Esophagus (tissue), 2 donors: Measurements from ENCODE around the gene ZFHX3. TPM values are rescaled to one million over a fixed set of nuclear protein-coding genes. Genes with fewer than 3 reads are reported as not detected.

Source experiments
- H3K27ac ChIP-seq, 2 donors: one replicate each; pipeline ENCODE4 v1.5.1; 2013; ENCODE audit warnings: low read depth in 2 of 2, mild to moderate bottlenecking in 2 of 2, inconsistent platforms in 1 of 2, low read length in 1 of 2, moderate library complexity in 1 of 2
- H3K27me3 ChIP-seq, 2 donors: one replicate each; pipeline ENCODE4 v1.6.1; 2013; ENCODE audit warnings: low read length in 2 of 2, control low read depth in 1 of 2, mild to moderate bottlenecking in 1 of 2; ENCODE audit not compliant: insufficient read depth in 2 of 2, control insufficient read depth in 1 of 2
- H3K36me3 ChIP-seq, 2 donors: one replicate each; pipeline ENCODE4 v1.6.1; 2013; ENCODE audit warnings: low read length in 1 of 2; ENCODE audit not compliant: control insufficient read depth in 2 of 2, insufficient read depth in 2 of 2
- H3K4me1 ChIP-seq, 2 donors: one replicate each; pipeline ENCODE4 v1.6.1; 2013; ENCODE audit warnings: low read length in 1 of 2; ENCODE audit not compliant: control insufficient read depth in 2 of 2, insufficient read depth in 2 of 2
- H3K4me3 ChIP-seq, 2 donors: one replicate each; pipeline ENCODE4 v1.5.1; 2013; ENCODE audit warnings: low read length in 2 of 2, mild to moderate bottlenecking in 2 of 2, low read depth in 1 of 2, moderate library complexity in 1 of 2
- H3K9me3 ChIP-seq, 2 donors: one replicate each; pipeline ENCODE4 v1.6.1; 2013; ENCODE audit warnings: mild to moderate bottlenecking in 2 of 2, low read depth in 1 of 2, low read length in 1 of 2, moderate library complexity in 1 of 2; ENCODE audit not compliant: control insufficient read depth in 2 of 2, insufficient read depth in 1 of 2
- WGBS, 2 donors: extraction: QIAGEN DNeasy Blood & Tissue Kit; methylation state at CpG; one replicate each; pipeline ENCODE4 v1.1.7; 2013; 5-methylcytosine and 5-hydroxymethylcytosine counted together
- polyA plus RNA-seq, 2 donors: library from polyadenylated mRNA; stranded (reverse); fragments of 200-250 nt; gene quantifications; one replicate each; pipeline ENCODE4 v1.2.3, GENCODE V29; 2013
- donor health status: healthy with polysubstance abuse.
- donor health status: Bipolar disorder and iron deficiency.

The ZFHX3 gene
- polyA plus RNA-seq, 2 donors = 0.62 to 1.1 TPM

DNA sequence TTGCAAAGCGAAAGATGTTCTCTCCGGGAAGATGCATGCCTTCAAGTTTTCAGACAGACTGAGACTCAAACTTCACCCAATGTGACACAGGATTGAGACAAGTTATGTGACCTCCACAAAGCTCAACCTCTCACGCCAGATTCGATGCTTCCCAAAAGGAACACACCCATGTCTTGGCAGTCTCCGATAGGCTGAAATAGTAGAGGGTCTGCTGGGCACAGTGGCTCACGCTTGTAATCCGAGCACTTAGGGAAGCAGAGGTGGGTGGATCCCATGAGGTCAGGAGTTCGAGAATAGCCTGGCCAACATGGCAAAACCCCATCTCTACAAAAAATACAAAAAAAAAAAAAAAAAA is 22.1 kb downstream of the ZFHX3 start:
- WGBS, 2 donors = 49 to 54% methylated on average over 8 of the region's 8 CpGs
- H3K9me3 ChIP-seq = no peaks in the 10 kb centered on the region
- H3K4me1 ChIP-seq = peaks cover 5 to 15% of the 10 kb centered on the region in 2 donors
- no peak overlapping the region for H3K27ac ChIP-seq
- no peak overlapping the region for H3K4me3 ChIP-seq
- no peaks in the 10 kb centered on the region for H3K27me3 ChIP-seq
- no peaks in the 10 kb centered on the region for H3K36me3 ChIP-seq

DNA sequence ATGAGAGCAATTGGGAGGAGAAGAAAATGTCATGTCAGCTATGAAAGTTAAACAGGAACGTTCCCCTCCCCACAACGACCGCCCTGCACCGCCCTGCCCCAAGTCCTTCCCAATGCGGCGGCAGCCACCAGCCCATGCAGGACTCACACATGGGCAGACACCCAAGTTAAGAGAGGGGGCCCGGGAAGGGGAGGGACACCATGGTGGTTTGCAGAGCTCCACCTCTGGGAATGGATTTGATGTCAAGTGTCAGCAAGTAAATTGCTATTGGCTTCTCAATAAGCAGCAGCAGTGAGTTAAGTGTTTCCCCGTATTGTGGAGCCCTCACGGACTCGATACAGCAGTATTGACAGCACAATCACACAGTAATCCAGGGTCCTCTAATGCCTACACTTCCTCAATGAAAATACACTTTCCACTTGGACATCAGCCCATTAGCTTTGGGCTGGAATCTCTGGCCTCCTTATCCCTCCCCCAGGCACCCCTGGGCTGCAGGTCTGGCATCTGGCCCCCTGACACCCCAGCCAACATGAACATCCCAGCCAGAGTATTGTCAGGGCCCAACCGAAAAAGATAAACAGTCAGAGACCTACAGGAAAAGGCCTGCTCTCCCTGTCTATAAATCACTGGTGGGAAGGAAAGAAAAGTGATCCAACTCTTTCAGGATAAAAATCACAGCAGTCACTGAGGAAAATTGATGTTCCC is 22.6 kb downstream of the ZFHX3 start:
- H3K9me3 ChIP-seq = no peaks in the 10 kb centered on the region
- WGBS, 2 donors = 54 to 58% methylated on average over 11 of the region's 11 CpGs
- no peaks in the 10 kb centered on the region for H3K36me3 ChIP-seq
- no peaks in the 10 kb centered on the region for H3K27me3 ChIP-seq
- peak overlapping the region in 1 of 2 donors; percentile 5 for H3K27ac ChIP-seq
- H3K4me3 ChIP-seq = no peak overlapping the region
- peaks cover 5 to 17% of the 10 kb centered on the region in 2 donors for H3K4me1 ChIP-seq

DNA sequence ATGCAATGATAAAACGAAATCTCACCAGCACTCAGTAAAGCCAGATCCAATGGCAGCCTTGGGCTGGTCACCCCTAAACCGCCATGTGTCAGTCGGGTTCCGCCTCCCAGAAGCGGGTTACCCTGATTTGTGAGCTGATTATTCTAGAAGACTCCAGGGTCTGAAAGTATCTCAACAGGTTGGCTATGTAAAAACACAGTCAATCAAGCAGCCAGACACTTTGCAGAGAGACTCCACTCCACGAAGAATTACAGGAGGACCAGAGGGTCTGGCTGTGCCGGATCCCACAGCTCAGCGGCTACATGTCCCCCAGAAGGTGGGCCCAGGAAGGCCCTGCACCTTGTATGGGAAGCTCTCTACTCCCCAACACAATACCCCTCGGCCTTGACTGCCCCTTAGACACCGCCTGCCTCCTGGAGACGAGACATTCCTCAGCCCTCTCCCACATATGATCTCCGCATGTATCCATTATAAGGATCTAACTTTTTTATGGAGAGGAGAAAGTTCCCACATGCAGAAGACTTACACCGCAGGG is 23.3 kb downstream of the ZFHX3 start:
- H3K9me3 ChIP-seq = no peaks in the 10 kb centered on the region
- H3K27me3 ChIP-seq = no peaks in the 10 kb centered on the region
- no peaks in the 10 kb centered on the region for H3K36me3 ChIP-seq
- H3K4me1 ChIP-seq = peaks cover 5 to 18% of the 10 kb centered on the region in 2 donors
- no peak overlapping the region for H3K4me3 ChIP-seq
- H3K27ac ChIP-seq = no peak overlapping the region
- 93 to 95% methylated on average over 13 of the region's 13 CpGs for WGBS, 2 donors

DNA sequence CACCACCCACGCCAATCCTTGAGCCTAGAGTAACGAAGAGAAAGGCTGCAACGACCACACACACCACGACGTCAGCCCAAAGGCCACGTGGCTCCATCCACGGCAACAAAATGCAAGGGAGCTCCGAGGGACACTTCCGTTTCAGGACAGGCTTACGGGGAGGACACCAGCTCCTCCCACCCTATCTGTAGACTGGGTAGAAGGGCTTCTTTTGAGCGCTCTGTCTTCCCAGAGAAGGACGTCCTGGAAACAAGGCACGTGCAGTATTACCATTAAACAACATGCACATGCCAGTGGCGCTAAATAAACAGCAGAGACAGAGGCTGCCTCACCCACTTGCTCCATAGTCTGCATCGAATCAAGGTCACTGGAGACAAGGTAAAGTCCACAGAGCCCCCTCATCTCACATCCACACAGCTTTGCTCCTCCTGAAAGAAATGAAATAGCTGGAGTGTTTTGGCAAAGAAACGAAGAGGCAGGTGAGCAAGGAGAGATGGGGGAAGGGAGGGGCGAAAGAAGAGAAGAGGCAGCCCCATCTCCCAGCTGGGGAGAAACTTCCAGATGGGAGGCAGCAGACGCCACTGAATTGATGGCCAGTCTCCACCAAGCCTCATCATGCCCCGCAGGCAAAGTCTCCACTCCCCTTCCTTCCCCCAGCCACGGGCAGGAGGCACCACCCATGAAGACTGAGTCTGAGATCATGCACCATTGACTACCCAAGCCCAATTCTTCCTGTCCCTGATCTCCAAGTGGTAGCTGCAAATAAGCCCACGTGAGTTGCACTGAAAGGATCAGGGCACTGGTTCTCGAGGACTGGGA is 24.0 kb downstream of the ZFHX3 start:
- 84 to 86% methylated on average over 21 to 22 of the region's 22 CpGs for WGBS, 2 donors
- Histone ChIP-seq H3K4me3 (no peak overlapping the region), H3K4me1 (peaks cover 8 to 22% of the 10 kb centered on the region in 2 donors), H3K27me3 (no peaks in the 10 kb centered on the region), H3K36me3 (no peaks in the 10 kb centered on the region), H3K9me3 (no peaks in the 10 kb centered on the region), H3K27ac (no peak overlapping the region)

DNA sequence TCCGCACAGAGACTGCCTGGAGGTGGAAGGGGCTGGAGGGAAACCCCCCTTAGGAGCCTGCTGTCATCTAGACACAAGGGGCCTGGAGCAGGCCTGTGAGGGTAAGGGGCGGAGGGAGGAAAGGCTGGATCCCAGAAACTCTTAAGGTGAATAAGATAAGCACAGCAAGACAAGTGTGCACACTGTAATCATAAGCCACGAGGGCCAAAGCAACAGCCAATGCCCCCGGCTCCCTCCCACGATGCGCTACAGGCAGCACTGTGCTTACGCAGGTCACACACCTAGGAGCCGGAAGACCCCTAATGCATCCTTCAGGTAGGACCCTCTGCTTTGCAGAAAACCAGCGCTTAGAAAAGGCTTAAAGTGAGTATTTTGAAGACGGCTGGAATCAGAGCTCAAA is 24.6 kb downstream of the ZFHX3 start:
- no peaks in the 10 kb centered on the region for H3K27me3 ChIP-seq
- H3K36me3 ChIP-seq = no peaks in the 10 kb centered on the region
- 94 to 98% methylated on average over 10 of the region's 10 CpGs for WGBS, 2 donors
- no peak overlapping the region for H3K4me3 ChIP-seq
- peaks cover 8 to 18% of the 10 kb centered on the region in 2 donors for H3K4me1 ChIP-seq
- H3K27ac ChIP-seq = no peak overlapping the region
- H3K9me3 ChIP-seq = no peaks in the 10 kb centered on the region

DNA sequence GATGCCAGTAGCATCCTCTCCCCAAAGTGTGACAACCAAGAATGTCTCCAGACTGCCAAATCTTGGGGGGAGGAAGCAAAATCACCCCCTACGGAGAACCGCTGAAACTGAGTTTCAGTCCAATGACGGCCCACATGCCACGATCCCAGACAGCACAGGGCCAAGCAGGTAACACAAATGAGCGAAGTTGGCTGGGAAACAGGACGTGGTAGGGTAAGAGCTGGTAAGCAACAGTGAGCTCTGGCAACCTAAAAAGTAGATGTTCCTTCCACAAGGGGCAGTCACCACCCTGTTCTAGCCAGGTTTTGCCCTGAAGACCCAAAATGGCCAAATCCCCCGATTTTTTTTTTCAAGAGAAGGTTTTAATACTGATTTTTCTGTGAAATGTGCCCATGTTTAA is 25.4 kb downstream of the ZFHX3 start:
- WGBS, 2 donors = 88 to 91% methylated on average over 7 of the region's 7 CpGs
- Histone ChIP-seq H3K36me3 (no peaks in the 10 kb centered on the region), H3K4me1 (peaks cover 8 to 15% of the 10 kb centered on the region in 2 donors)

DNA sequence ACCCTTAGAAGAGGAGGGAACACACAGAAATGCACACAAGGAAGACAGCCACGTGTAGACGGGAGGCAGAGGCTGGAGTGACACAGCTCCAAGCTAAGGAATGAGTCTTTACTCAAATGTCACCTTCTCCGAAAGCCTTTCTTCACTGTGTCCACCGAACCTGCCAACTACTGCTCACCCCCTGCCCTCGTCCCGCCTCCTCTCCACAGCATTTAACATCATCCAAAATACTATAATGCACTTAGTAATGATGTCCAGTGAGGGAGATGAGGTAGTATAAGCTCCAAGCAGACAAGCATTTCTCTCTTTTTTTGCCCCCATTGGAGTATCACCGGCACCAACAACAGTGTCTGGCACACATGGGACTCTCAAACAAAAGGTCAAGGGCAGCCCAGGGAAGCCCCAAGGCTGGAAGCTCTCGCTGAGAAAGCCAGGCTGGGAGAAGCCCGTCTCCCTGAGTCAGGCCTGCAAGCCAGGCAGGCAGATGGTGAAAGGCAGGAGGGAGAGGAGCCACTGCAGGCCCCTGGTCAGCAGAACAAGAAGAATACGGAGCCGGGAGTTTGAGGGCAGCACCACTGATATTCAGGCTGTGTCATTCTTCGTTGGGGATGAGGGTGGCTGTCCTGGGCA is 25.9 kb downstream of the ZFHX3 start:
- H3K4me3 ChIP-seq = no peak overlapping the region
- peaks cover 9 to 15% of the 10 kb centered on the region in 2 donors for H3K4me1 ChIP-seq
- 83 to 90% methylated on average over 12 of the region's 12 CpGs for WGBS, 2 donors
- H3K9me3 ChIP-seq = no peaks in the 10 kb centered on the region
- H3K27ac ChIP-seq = no peak overlapping the region
- no peaks in the 10 kb centered on the region for H3K36me3 ChIP-seq
- H3K27me3 ChIP-seq = no peaks in the 10 kb centered on the region

More for the DNA sequence above, 25.4 kb downstream of the ZFHX3 start:
- Histone ChIP-seq H3K4me3 (no peak overlapping the region), H3K9me3 (no peaks in the 10 kb centered on the region), H3K27me3 (no peaks in the 10 kb centered on the region), H3K27ac (no peak overlapping the region)

DNA sequence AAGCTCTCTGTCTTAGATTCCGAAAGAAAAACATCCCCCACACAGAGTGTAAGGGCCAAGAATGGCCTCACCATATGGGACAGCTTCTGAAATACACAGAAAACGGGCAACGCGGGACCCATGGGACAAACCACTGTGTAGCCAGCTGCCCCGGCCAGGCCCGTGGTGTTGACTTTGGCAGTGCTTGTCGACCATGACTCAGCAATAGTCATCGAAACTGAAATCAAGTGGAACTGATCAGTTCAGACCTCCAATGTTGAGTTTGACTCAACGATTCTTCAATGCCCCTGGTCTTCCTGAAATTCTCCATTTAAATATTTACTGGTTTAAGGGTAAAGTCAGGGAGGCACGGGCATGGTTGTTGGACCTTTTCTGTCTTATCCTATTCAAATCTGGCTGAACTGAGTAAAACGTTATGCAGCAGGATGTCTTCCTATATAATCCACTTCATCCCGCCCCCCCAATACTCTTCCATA is 27.5 kb downstream of the ZFHX3 start:
- H3K4me1 ChIP-seq = peaks cover 15 to 18% of the 10 kb centered on the region in 2 donors
- H3K27me3 ChIP-seq = no peaks in the 10 kb centered on the region
- no peaks in the 10 kb centered on the region for H3K9me3 ChIP-seq
- no peaks in the 10 kb centered on the region for H3K36me3 ChIP-seq
- no peak overlapping the region for H3K27ac ChIP-seq
- H3K4me3 ChIP-seq = no peak overlapping the region
- WGBS, 2 donors = 49 to 50% methylated on average over 12 of the region's 12 CpGs
